MM.1S (cell line): ENCODE measurements around the gene ATL2.
"Not testable (repeated sequence)": the region's sequence is repeated elsewhere in the genome, so short reads cannot be mapped to it uniquely, and the experiment has no call there.

Source experiments
- DNase-seq: peaks from one replicate; pipeline ENCODE4 v3.0.0-alpha.2; 2015
- H2AFZ ChIP-seq: fragments of 300-600 bp; sonication (generic); 2 replicates; pipeline ENCODE4 v1.6.0; 2016; ENCODE audit warnings: antibody characterized with exemption, low read length
- H3F3A ChIP-seq: fragments of 300-600 bp; sonication (generic); 2 replicates; pipeline ENCODE4 v1.6.1; 2016; ENCODE audit warnings: mild to moderate bottlenecking, antibody characterized with exemption, low read length, moderate library complexity, mixed read lengths; ENCODE audit not compliant: insufficient read depth
- H3K27ac ChIP-seq: fragments of 300-600 bp; sonication (generic); 2 replicates; pipeline ENCODE4 v1.5.1; 2016; ENCODE audit warnings: mild to moderate bottlenecking, low read length
- H3K27me3 ChIP-seq: fragments of 300-600 bp; sonication (generic); replicated peaks from 2 replicates; pipeline ENCODE4 v1.6.0; 2016; ENCODE audit warnings: low read length; ENCODE audit not compliant: insufficient read depth
- H3K36me3 ChIP-seq: fragments of 300-600 bp; sonication (generic); replicated peaks from 2 replicates; pipeline ENCODE4 v1.6.1; 2016; ENCODE audit warnings: mild to moderate bottlenecking, low read length, mixed read lengths; ENCODE audit not compliant: insufficient read depth
- H3K4me1 ChIP-seq: fragments of 300-600 bp; sonication (generic); 2 replicates; pipeline ENCODE4 v1.6.1; 2016; ENCODE audit warnings: low read length, mixed read lengths
- H3K4me2 ChIP-seq: fragments of 300-600 bp; sonication (generic); 2 replicates; pipeline ENCODE4 v1.6.0; 2016; ENCODE audit warnings: low read depth, low read length
- H3K4me3 ChIP-seq: fragments of 300-600 bp; sonication (generic); 2 replicates; pipeline ENCODE4 v1.5.1; 2016; ENCODE audit warnings: low read length, mixed read lengths
- H3K79me2 ChIP-seq: fragments of 300-600 bp; sonication (generic); 2 replicates; pipeline ENCODE4 v1.6.1; 2016; ENCODE audit warnings: mixed run types, low read length, mixed read lengths
- H3K9ac ChIP-seq: fragments of 300-600 bp; sonication (generic); 2 replicates; pipeline ENCODE4 v1.6.1; 2016; ENCODE audit warnings: low read length, mixed read lengths
- H3K9me2 ChIP-seq: fragments of 300-600 bp; sonication (generic); replicated peaks from 2 replicates; pipeline ENCODE4 v1.6.1; 2016; ENCODE audit warnings: mild to moderate bottlenecking, low read length, mixed read lengths; ENCODE audit not compliant: insufficient read depth
- H3K9me3 ChIP-seq: fragments of 300-600 bp; sonication (generic); replicated peaks from 2 replicates; pipeline ENCODE4 v1.6.1; 2016; ENCODE audit warnings: mild to moderate bottlenecking, low read length, mixed read lengths; ENCODE audit not compliant: insufficient read depth
- H4K20me1 ChIP-seq: fragments of 300-600 bp; sonication (generic); 2 replicates; pipeline ENCODE4 v1.6.1; 2016; ENCODE audit warnings: mild to moderate bottlenecking, low read length, moderate library complexity, mixed read lengths; ENCODE audit not compliant: insufficient read depth
- CTCF ChIP-seq: fragments of 300-600 bp; sonication (generic); IDR thresholded peaks from 2 replicates; pipeline ENCODE4 v1.5.1; 2016; ENCODE audit warnings: antibody characterized with exemption, low read length, mixed read lengths
- EZH2 ChIP-seq: fragments of 300-600 bp; sonication (generic); optimal IDR thresholded peaks from 2 replicates; pipeline ENCODE3; 2017; ENCODE audit warnings: low read depth, mild to moderate bottlenecking, antibody characterized with exemption, low read length, mixed read lengths
- EZH2phosphoT487 ChIP-seq: fragments of 300-600 bp; sonication (generic); IDR thresholded peaks from 2 replicates; pipeline ENCODE4 v1.6.1; 2018; ENCODE audit warnings: antibody characterized with exemption, low read length

Gene ATL2

GRCh38 chr2:38260972-38261371 lies 116.1 kb downstream of the ATL2 start:
- no peaks in the 10 kb centered on the region for H3K4me1 ChIP-seq
- H3K4me3 ChIP-seq: no peak overlapping the region
- H4K20me1 ChIP-seq: no peaks in the 10 kb centered on the region
- no peak for DNase-seq
- H3K9me3 ChIP-seq: no peaks in the 10 kb centered on the region
- H3K9ac ChIP-seq: no peak overlapping the region
- no peaks in the 10 kb centered on the region for H3F3A ChIP-seq
- H3K79me2 ChIP-seq: no peaks in the 10 kb centered on the region
- no peaks in the 10 kb centered on the region for H3K27me3 ChIP-seq
- no peaks in the 10 kb centered on the region for H3K36me3 ChIP-seq
- H3K9me2 ChIP-seq: no peaks in the 10 kb centered on the region
- no peak for TF ChIP-seq CTCF
- TF ChIP-seq EZH2phosphoT487: no peak
- TF ChIP-seq EZH2: no peak
- H3K27ac ChIP-seq: no peak overlapping the region
- H2AFZ ChIP-seq: no peak overlapping the region
- H3K4me2 ChIP-seq: no peak overlapping the region

GRCh38 chr2:38260469-38260868 lies 116.6 kb downstream of the ATL2 start:
- DNase-seq: no peak
- Histone ChIP-seq H3K27ac (no peak overlapping the region), H3K9ac (no peak overlapping the region), H3K4me1 (no peaks in the 10 kb centered on the region), H3K9me3 (no peaks in the 10 kb centered on the region), H3F3A (no peaks in the 10 kb centered on the region), H3K9me2 (no peaks in the 10 kb centered on the region), H3K36me3 (no peaks in the 10 kb centered on the region), H3K4me2 (no peak overlapping the region), H3K79me2 (no peaks in the 10 kb centered on the region), H4K20me1 (no peaks in the 10 kb centered on the region), H2AFZ (no peak overlapping the region), H3K4me3 (no peak overlapping the region), H3K27me3 (no peaks in the 10 kb centered on the region)
- TF ChIP-seq CTCF (no peak), EZH2 (no peak), EZH2phosphoT487 (no peak)

GRCh38 chr2:38259311-38259710 lies 117.8 kb downstream of the ATL2 start:
- DNase-seq: no peak
- TF ChIP-seq CTCF: no peak
- TF ChIP-seq EZH2phosphoT487: no peak
- TF ChIP-seq EZH2: no peak

GRCh38 chr2:38257680-38258079 lies 119.4 kb downstream of the ATL2 start:
- H3K27me3 ChIP-seq, H3K9ac ChIP-seq, DNase-seq, H3K36me3 ChIP-seq, H3K4me2 ChIP-seq, H3K27ac ChIP-seq, H3K79me2 ChIP-seq, H3F3A ChIP-seq, H3K4me1 ChIP-seq, H3K9me2 ChIP-seq, H3K4me3 ChIP-seq, H2AFZ ChIP-seq, H3K9me3 ChIP-seq, H4K20me1 ChIP-seq: not testable (repeated sequence)

More at GRCh38 chr2:38259311-38259710, 117.8 kb downstream of the ATL2 start:
- Histone ChIP-seq H3K27ac (no peak overlapping the region), H3K4me2 (no peak overlapping the region), H3K36me3 (no peaks in the 10 kb centered on the region), H3K9me3 (no peaks in the 10 kb centered on the region), H3K9me2 (no peaks in the 10 kb centered on the region), H3K79me2 (no peaks in the 10 kb centered on the region), H3K4me1 (no peaks in the 10 kb centered on the region), H3K9ac (no peak overlapping the region), H3K27me3 (no peaks in the 10 kb centered on the region), H2AFZ (no peak overlapping the region), H3F3A (no peaks in the 10 kb centered on the region), H4K20me1 (no peaks in the 10 kb centered on the region), H3K4me3 (no peak overlapping the region)
